ENCODE measurements around the gene EBNA1BP2. TPM values are rescaled to one million over a fixed set of nuclear protein-coding genes. Genes with fewer than 3 reads are reported as not detected.
"Not testable (repeated sequence)": the region's sequence is repeated elsewhere in the genome, so short reads cannot be mapped to it uniquely, and the experiment has no call there.

Gene EBNA1BP2
- total RNA-seq, 1 donor from 2014 or later: 29.3 TPM

DNA sequence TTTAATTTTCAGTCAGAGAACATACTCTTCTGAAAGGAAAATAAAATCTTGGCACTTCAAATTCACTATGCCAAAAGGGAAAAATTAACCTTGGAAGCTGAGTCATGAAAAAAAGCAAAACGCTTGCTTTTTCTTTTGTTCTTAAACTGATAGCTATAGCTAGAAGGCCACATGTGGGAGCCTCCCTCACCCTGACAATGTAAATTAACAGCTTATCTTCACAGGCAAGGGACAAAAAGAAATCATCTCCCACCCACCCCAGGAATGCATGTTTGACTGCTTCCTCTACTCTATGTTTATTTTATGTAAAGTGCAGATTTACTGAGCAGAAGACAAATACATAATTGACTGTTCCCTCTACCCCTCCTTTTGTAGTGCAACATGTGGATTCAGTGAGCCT lies 38.0 kb downstream of the EBNA1BP2 start:
- Histone ChIP-seq H3K27ac (no peak overlapping the region), H3K4me3 (no peak overlapping the region), H3K4me1 (no peaks in the 10 kb centered on the region), H3K27me3 (ENCODE audit: low read depth) (peaks cover 7% of the 10 kb centered on the region), H3K9me3 (no peaks in the 10 kb centered on the region), H3K36me3 (no peaks in the 10 kb centered on the region)
- no peak for DNase-seq
- TF ChIP-seq, protein P1, sequence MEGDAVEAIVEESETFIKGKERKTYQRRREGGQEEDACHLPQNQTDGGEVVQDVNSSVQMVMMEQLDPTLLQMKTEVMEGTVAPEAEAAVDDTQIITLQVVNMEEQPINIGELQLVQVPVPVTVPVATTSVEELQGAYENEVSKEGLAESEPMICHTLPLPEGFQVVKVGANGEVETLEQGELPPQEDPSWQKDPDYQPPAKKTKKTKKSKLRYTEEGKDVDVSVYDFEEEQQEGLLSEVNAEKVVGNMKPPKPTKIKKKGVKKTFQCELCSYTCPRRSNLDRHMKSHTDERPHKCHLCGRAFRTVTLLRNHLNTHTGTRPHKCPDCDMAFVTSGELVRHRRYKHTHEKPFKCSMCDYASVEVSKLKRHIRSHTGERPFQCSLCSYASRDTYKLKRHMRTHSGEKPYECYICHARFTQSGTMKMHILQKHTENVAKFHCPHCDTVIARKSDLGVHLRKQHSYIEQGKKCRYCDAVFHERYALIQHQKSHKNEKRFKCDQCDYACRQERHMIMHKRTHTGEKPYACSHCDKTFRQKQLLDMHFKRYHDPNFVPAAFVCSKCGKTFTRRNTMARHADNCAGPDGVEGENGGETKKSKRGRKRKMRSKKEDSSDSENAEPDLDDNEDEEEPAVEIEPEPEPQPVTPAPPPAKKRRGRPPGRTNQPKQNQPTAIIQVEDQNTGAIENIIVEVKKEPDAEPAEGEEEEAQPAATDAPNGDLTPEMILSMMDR (IDR thresholded peaks at IDR 0.05): no peak
- ATAC-seq: no peak
- intact Hi-C loops (cut with DNase I): no loop called here

DNA sequence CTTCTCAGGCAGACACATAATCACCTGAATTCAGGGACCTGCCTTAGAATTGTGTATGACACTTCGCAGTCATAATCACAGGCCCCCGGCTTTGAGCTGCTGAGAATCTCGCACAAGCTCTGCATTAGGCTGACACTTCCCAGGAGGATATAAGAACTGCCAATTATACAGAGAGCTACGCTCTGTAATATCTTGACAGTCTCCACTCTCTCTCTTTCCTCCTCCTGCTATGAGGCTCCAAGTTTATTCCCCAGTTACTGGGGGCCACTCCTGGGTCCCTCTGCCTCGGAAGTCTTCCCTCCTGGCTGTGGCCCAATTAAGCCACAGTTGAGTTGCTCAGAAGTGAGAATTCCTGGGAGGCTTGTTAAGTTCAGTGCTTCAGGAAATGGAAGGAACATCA lies 42.7 kb downstream of the EBNA1BP2 start:
- no peak for ATAC-seq
- intact Hi-C loops (cut with DNase I): no loop called here

DNA sequence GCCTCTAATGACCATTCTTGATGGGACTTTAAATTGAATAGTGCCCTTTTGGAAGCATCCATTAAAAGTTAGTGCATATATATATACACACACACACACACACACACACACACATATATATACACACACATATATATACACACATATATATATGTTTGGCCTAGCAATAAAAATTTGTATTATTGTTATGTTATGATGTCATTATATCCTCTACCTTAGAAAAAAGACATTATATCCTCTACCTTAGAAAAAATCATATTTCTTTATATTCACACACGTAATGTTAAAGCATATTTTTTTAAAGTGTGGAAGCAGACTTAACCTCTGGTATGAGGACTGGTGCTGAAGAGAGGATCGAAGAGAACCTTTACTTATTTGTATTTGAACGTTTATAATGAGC lies 43.3 kb downstream of the EBNA1BP2 start:
- H3K4me1 ChIP-seq: no peaks in the 10 kb centered on the region
- no peaks in the 10 kb centered on the region for H3K9me3 ChIP-seq
- H3K4me3 ChIP-seq: no peak overlapping the region
- H3K36me3 ChIP-seq: no peaks in the 10 kb centered on the region
- intact Hi-C loops (cut with DNase I): no loop called here
- H3K27ac ChIP-seq: no peak overlapping the region
- DNase-seq (no peak), ATAC-seq (no peak)
- peaks cover 7% of the 10 kb centered on the region for H3K27me3 ChIP-seq (ENCODE audit: low read depth)
- TF ChIP-seq, protein P1 (IDR thresholded peaks at IDR 0.05): no peak

More for the DNA sequence above, 42.7 kb downstream of the EBNA1BP2 start:
- peaks cover 7% of the 10 kb centered on the region for H3K27me3 ChIP-seq (ENCODE audit: low read depth)
- no peaks in the 10 kb centered on the region for H3K36me3 ChIP-seq
- no peaks in the 10 kb centered on the region for H3K9me3 ChIP-seq
- H3K4me3 ChIP-seq: no peak overlapping the region
- TF ChIP-seq, protein P1 (IDR thresholded peaks at IDR 0.05): no peak
- no peak for DNase-seq
- H3K27ac ChIP-seq: no peak overlapping the region
- H3K4me1 ChIP-seq: no peaks in the 10 kb centered on the region

DNA sequence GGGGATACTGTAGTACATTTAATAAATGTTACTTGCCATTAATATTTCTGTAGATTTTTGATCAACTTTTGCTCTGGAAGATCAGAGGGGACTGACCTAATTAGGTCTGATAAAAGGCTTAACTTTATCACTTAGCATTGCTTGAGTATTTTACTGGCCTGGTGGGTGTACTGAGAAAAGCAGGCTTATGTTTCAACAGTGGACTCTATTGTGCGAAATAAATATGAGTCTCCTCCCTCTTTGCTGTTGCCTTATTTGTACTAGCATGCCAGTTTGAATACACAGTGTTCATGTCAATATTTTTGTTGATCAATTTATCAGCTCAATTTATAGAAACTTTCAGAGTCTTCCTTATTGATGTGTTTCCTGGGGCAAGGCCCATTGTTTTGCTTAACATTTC lies 49.1 kb downstream of the EBNA1BP2 start:
- Histone ChIP-seq H3K27ac (no peak overlapping the region), H3K36me3 (no peaks in the 10 kb centered on the region), H3K9me3 (no peaks in the 10 kb centered on the region), H3K4me1 (no peaks in the 10 kb centered on the region), H3K27me3 (ENCODE audit: low read depth) (no peaks in the 10 kb centered on the region), H3K4me3 (no peak overlapping the region)
- ATAC-seq (no peak), DNase-seq (no peak)
- intact Hi-C loops (cut with DNase I): no loop called here
- TF ChIP-seq, protein P1 (IDR thresholded peaks at IDR 0.05): no peak

DNA sequence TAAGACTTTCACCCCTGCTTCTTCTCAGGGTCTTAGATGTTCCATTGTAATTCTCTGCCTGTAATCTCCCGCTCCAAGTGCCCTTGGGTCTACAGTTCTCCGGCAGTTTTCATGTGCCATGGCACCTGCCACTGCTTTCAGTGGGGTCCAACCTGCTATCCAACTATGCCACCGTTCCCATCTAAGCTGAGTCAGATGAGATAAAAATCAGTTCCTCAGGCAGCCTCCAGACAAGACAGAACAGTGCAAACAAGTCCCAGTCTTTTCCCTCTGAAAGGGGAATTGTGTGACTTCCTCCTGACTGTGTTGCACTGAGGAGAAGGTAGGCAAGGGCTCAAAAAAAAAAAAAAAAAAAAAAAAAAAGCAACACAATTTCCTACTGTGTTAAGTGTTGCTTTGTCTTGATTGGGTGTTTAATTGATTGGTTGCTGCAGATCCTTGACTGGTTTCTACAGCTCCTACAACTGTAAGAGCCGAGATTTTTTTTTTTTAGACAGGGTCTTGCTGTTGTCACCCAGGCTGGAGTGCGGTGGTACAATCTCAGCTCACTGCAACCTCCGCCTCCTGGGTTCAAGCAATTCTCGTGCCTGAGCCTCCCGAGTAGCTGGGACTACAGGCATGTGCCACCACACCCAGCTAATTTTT lies 50.7 kb downstream of the EBNA1BP2 start:
- Histone ChIP-seq H3K27ac (no peak overlapping the region), H3K4me1 (no peaks in the 10 kb centered on the region), H3K36me3 (no peaks in the 10 kb centered on the region), H3K4me3 (no peak overlapping the region), H3K9me3 (no peaks in the 10 kb centered on the region), H3K27me3 (ENCODE audit: low read depth) (no peaks in the 10 kb centered on the region)
- intact Hi-C loops (cut with DNase I): no loop called here
- no peak for DNase-seq
- TF ChIP-seq, protein P1 (IDR thresholded peaks at IDR 0.05): no peak
- ATAC-seq: no peak

DNA sequence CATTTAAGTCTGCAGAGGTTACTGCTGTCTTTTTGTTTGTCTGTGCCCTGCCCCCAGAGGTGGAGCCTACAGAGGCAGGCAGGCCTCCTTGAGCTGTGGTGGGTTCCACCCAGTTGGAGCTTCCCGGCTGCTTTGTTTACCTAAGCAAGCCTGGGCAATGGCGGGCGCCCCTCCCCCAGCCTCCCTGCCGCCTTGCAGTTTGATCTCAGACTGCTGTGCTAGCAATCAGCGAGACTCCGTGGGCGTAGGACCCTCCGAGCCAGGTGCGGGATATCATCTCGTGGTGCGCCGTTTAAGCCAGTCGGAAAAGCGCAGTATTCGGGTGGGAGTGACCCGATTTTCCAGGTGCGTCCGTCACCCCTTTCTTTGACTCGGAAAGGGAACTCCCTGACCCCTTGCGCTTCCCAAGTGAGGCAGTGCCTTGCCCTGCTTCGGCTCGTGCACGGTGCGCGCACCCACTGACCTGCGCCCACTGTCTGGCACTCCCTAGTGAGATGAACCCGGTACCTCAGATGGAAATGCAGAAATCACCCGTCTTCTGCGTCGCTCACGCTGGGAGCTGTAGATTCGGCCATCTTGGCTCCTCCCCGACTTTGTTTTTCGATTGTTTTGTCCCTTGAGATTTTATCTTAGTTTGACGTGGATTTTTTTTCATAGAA lies 52.0 kb downstream of the EBNA1BP2 start:
- H3K4me3 ChIP-seq; H3K9me3 ChIP-seq; ATAC-seq; DNase-seq; H3K4me1 ChIP-seq; H3K27ac ChIP-seq; H3K36me3 ChIP-seq; H3K27me3 ChIP-seq (ENCODE audit: low read depth); intact Hi-C loops (cut with DNase I): not testable (repeated sequence)
